HCT116 (cell line): ENCODE data around the gene PAQR4. TPM values are rescaled to one million over a fixed set of nuclear protein-coding genes. Genes with fewer than 3 reads are reported as not detected.

Experiments
- ATAC-seq: fragments of 200-7000 bp; cut with Tn5 transposase; 2 replicates; pipeline ENCODE4 v1.9.1; 2020; ENCODE audit warnings: mild to moderate bottlenecking, moderate library complexity
- BruUV-seq: library from RNA; stranded (reverse); fragments of 400-500 nt; replicated peaks from 2 replicates; lab custom pipeline; 2021; lab: Mats Ljungman, UMichigan
- CTCF ChIA-PET: fragments of 300-600 bp; sonication (Branson Sonifier 250); formaldehyde crosslinking; loops from one replicate; lab custom pipeline; 2021; ENCODE audit warnings: antibody characterized with exemption; lab: Charles Lee
- POLR2A ChIA-PET: fragments of 300-600, 350-600 bp; sonication (Branson Sonifier 250); formaldehyde crosslinking; loops from one replicate; lab custom pipeline; 2021; ENCODE audit warnings: antibody characterized with exemption; lab: Charles Lee
- RAD21 ChIA-PET, 2 experiments: fragments of 300-600 bp; sonication (Branson Sonifier 250); formaldehyde crosslinking; loops; one replicate each; lab custom pipeline; 2023; ENCODE audit warnings: low total read pairs in 2 of 2; ENCODE audit not compliant: uncharacterized antibody in 2 of 2, unreplicated experiment in 2 of 2, low non-redundant PET in 1 of 2; lab: Charles Lee
- DNase-seq: peaks from one replicate; pipeline ENCODE4 v3.0.0-alpha.2; 2010; ENCODE audit warnings: low read depth, low spot score
- H2AFZ ChIP-seq: fragments of 200-600 bp; shearing (Covaris generic), sonication (generic); 2 replicates; pipeline ENCODE4 v1.6.1; 2017; ENCODE audit warnings: low read depth, mixed run types, mixed read lengths, antibody characterized with exemption, low read length; ENCODE audit not compliant: poor library complexity, severe bottlenecking
- H3K27ac ChIP-seq: 2 replicates; pipeline ENCODE4 v1.5.1; 2012; ENCODE audit warnings: low read depth, low read length
- H3K27me3 ChIP-seq: fragments of 200-600 bp; sonication (generic); 2 replicates; pipeline ENCODE4 v1.6.1; 2016; ENCODE audit warnings: mixed run types, low read length, mixed read lengths; ENCODE audit not compliant: insufficient read depth
- H3K36me3 ChIP-seq, 2 experiments: fragments of 200-500 bp in 1 of 2; fragments of 200-600 bp in 1 of 2; sonication (Bioruptor generic) in 1 of 2; sonication (generic) in 1 of 2; 2 replicates each; pipeline versions ENCODE4 v1.5.1 to v1.6.1; 2014 to 2016; ENCODE audit warnings: low read length in 2 of 2, inconsistent platforms in 1 of 2, mixed read lengths in 1 of 2, mixed run types in 1 of 2; ENCODE audit not compliant: insufficient read depth in 2 of 2, control insufficient read depth in 1 of 2
- H3K4me1 ChIP-seq, 2 experiments: fragments of 200-600 bp in 1 of 2; sonication (generic) in 1 of 2; 2 replicates each; pipeline versions ENCODE4 v1.5.1 to v1.6.1; 2012 to 2017; ENCODE audit warnings: low read length in 2 of 2, inconsistent platforms in 1 of 2, mild to moderate bottlenecking in 1 of 2, mixed read lengths in 1 of 2, mixed run types in 1 of 2, moderate library complexity in 1 of 2; ENCODE audit not compliant: insufficient read depth in 2 of 2, control insufficient read depth in 1 of 2
- H3K4me2 ChIP-seq: fragments of 200-600 bp; sonication (generic); 2 replicates; pipeline ENCODE4 v1.6.1; 2017; ENCODE audit warnings: mixed run types, low read length, mixed read lengths
- H3K4me3 ChIP-seq, 2 experiments: fragments of 200-600 bp in 1 of 2; sonication (generic) in 1 of 2; replicated peaks in 1 of 2; 2 replicates each; pipeline ENCODE4 v1.5.1; 2011 to 2016; ENCODE audit warnings: low read length in 2 of 2, control low read depth in 1 of 2, low read depth in 1 of 2, mild to moderate bottlenecking in 1 of 2, mixed read lengths in 1 of 2, mixed run types in 1 of 2
- H3K79me2 ChIP-seq: fragments of 200-600 bp; sonication (generic); 2 replicates; pipeline ENCODE4 v1.6.1; 2017; ENCODE audit warnings: mild to moderate bottlenecking, mixed run types, low read length, moderate library complexity, mixed read lengths; ENCODE audit not compliant: insufficient read depth
- H3K9ac ChIP-seq: fragments of 200-600 bp; sonication (generic); 2 replicates; pipeline ENCODE4 v1.6.1; 2016; ENCODE audit warnings: low read length, mixed read lengths
- H3K9me2 ChIP-seq: fragments of 200-600 bp; sonication (generic), shearing (Covaris generic); 2 replicates; pipeline ENCODE4 v1.6.1; 2017; ENCODE audit warnings: mixed run types, mild to moderate bottlenecking, moderate library complexity; ENCODE audit not compliant: insufficient read depth
- H3K9me3 ChIP-seq, 2 experiments: fragments of 200-500 bp in 1 of 2; fragments of 200-600 bp in 1 of 2; sonication (Bioruptor generic) in 1 of 2; sonication (generic) in 1 of 2; 2 replicates each; pipeline ENCODE4 v1.6.1; 2014 to 2017; ENCODE audit warnings: low read length in 2 of 2, mixed read lengths in 2 of 2, inconsistent platforms in 1 of 2, low read depth in 1 of 2, mild to moderate bottlenecking in 1 of 2, mixed run types in 1 of 2, moderate library complexity in 1 of 2; ENCODE audit not compliant: control insufficient read depth in 1 of 2, insufficient read depth in 1 of 2
- H4K20me1 ChIP-seq: fragments of 200-600 bp; sonication (generic), shearing (Covaris generic); 2 replicates; pipeline ENCODE4 v1.6.1; 2017; ENCODE audit warnings: mixed run types, mild to moderate bottlenecking, moderate library complexity; ENCODE audit not compliant: insufficient read depth
- CBX3 ChIP-seq: IDR thresholded peaks from 2 replicates; pipeline ENCODE4 v1.6.1; 2012; ENCODE audit warnings: low read depth
- MAX ChIP-seq: IDR thresholded peaks from 2 replicates; pipeline ENCODE4 v1.6.1; 2012
- POLR2AphosphoS5 ChIP-seq: IDR thresholded peaks from 2 replicates; pipeline ENCODE4 v1.6.1; 2011; ENCODE audit warnings: mild to moderate bottlenecking, low read depth, low read length, moderate library complexity
- YY1 ChIP-seq: IDR thresholded peaks from 2 replicates; pipeline ENCODE4 v1.6.1; 2011; ENCODE audit warnings: low read length, low read depth, moderate library complexity, mild to moderate bottlenecking; ENCODE audit not compliant: insufficient replicate concordance; ENCODE audit errors: extremely low read depth
- ZFX ChIP-seq: fragments of 450-650 bp; IDR thresholded peaks from 2 replicates; pipeline ENCODE4 v1.6.1; 2017
- intact Hi-C: fragments of 100-400 bp; cut with micrococcal nuclease; formaldehyde crosslinking; loops from 2 replicates; pipeline ENCODE4 v1.10.0; 2022
- total RNA-seq: library from RNA; stranded (reverse); gene quantifications from one replicate; pipeline ENCODE4 v1.2.1, GENCODE V29; 2021; ENCODE audit not compliant: unreplicated experiment

The PAQR4 gene
- total RNA-seq, 1 experiment from 2014 or later, result 45.6 TPM

- Histone ChIP-seq H3K9ac (no peak overlapping the region), H3K9me2 (no peaks in the 10 kb centered on the region), H3K9me3 (no peaks in the 10 kb centered on the region), H4K20me1 (peaks cover 6% of the 10 kb centered on the region; the same call in 1 of the 2 replicates), H3K27ac (peak overlapping the region; percentile 95; the same call in 1 of the 2 replicates), H3K79me2 (peaks cover 68% of the 10 kb centered on the region), H3K27me3 (no peaks in the 10 kb centered on the region), H3K4me2 (no peak overlapping the region), H3K36me3 (peaks cover 5 to 40% of the 10 kb centered on the region in 2 experiments; a peak in 3 of 4 replicates), H3K4me1 (peaks cover 7 to 27% of the 10 kb centered on the region in 2 experiments; a peak in 3 of 4 replicates), H2AFZ (no peak overlapping the region), H3K4me3 (no peak overlapping the region)
- intact Hi-C loops, result no loop called here
- ChIA-PET CTCF (no interaction called here), RAD21 (no interaction called here), POLR2A (interaction anchor here (1.0 kb wide), 1 partner anchor 55 kb away, joined by 3 read pairs; no protein-coding TSS in a partner anchor)
- TF ChIP-seq CBX3 (no peak), MAX (no peak), YY1 (no peak)
- ATAC-seq (no peak), DNase-seq (no peak)
- BruUV-seq, result no TSS peak
Observed at GRCh38 chr16:2973605-2974318, 4.6 kb downstream of the PAQR4 start.

GRCh38 chr16:2974319-2975056, 5.3 kb downstream of the PAQR4 start:
- POLR2A ChIA-PET, result interaction anchor here (1.0 kb wide), 1 partner anchor 54 kb away, joined by 3 read pairs; no protein-coding TSS in a partner anchor
- H3K36me3 ChIP-seq, result peaks cover 5 to 40% of the 10 kb centered on the region in 2 experiments; a peak in 3 of 4 replicates
- no peak for DNase-seq
- TF ChIP-seq ZFX (no peak), MAX (no peak), POLR2AphosphoS5 (peak; percentile 13; the same call in 1 of the 2 replicates)
- TF ChIP-seq, all 23 proteins: peak for 1
- Histone ChIP-seq H3K9me2 (no peaks in the 10 kb centered on the region), H4K20me1 (peaks cover 6% of the 10 kb centered on the region; the same call in 1 of the 2 replicates), H3K4me2 (no peak overlapping the region), H3K4me3 (no peak overlapping the region), H3K9me3 (no peaks in the 10 kb centered on the region), H3K27me3 (no peaks in the 10 kb centered on the region), H3K9ac (no peak overlapping the region), H3K27ac (peak overlapping the region; percentile 8; the same call in 1 of the 2 replicates), H3K79me2 (peaks cover 76% of the 10 kb centered on the region), H3K4me1 (peaks cover 11 to 31% of the 10 kb centered on the region in 2 experiments; a peak in 3 of 4 replicates), H2AFZ (no peak overlapping the region)
- BruUV-seq, result no TSS peak
- no peak for ATAC-seq
- intact Hi-C loops, result no loop called here
- RAD21 ChIA-PET, result no interaction called here
- CTCF ChIA-PET, result no interaction called here
